Neural cell (in vitro differentiated cells): ENCODE measurements around the gene TRAF6. TPM values are rescaled to one million over a fixed set of nuclear protein-coding genes. Genes with fewer than 3 reads are reported as not detected.
A peak's percentile ranks its signal among the peaks of the same experiment; 100 is the strongest.

Experiments
- H2AFZ ChIP-seq: fragments of 200-600, 300-800 bp; sonication (generic), shearing (Covaris generic); 2 replicates; pipeline ENCODE4 v1.6.0; 2014; ENCODE audit warnings: low read depth, mild to moderate bottlenecking, antibody characterized with exemption, low read length, moderate library complexity
- H3F3A ChIP-seq: fragments of 200-600 bp; shearing (Covaris generic); 2 replicates; pipeline ENCODE4 v1.6.1; 2016; ENCODE audit warnings: mild to moderate bottlenecking, moderate library complexity, mixed read lengths, antibody characterized with exemption, low read length; ENCODE audit not compliant: insufficient read depth, poor library complexity, severe bottlenecking
- H3K27ac ChIP-seq: fragments of 200-600, 300-800 bp; sonication (generic), shearing (Covaris generic); 2 replicates; pipeline ENCODE4 v1.5.1; 2014; ENCODE audit warnings: mild to moderate bottlenecking, low read length, moderate library complexity
- H3K27me3 ChIP-seq: fragments of 300-800, 200-600 bp; sonication (generic), shearing (Covaris generic); 2 replicates; pipeline ENCODE4 v1.6.0; 2014; ENCODE audit warnings: mild to moderate bottlenecking, low read depth, low read length, moderate library complexity; ENCODE audit not compliant: insufficient read depth
- H3K36me3 ChIP-seq: fragments of 300-800, 200-600 bp; sonication (generic), shearing (Covaris generic); 2 replicates; pipeline ENCODE4 v1.5.1; 2014; ENCODE audit warnings: mild to moderate bottlenecking, antibody characterized with exemption, low read length, moderate library complexity; ENCODE audit not compliant: insufficient read depth
- H3K4me2 ChIP-seq: fragments of 300-800, 200-600 bp; sonication (generic), shearing (Covaris generic); 2 replicates; pipeline ENCODE4 v1.6.0; 2014; ENCODE audit warnings: mild to moderate bottlenecking, low read length
- H3K4me3 ChIP-seq: fragments of 300-800, 200-600 bp; sonication (generic), shearing (Covaris generic); 2 replicates; pipeline ENCODE4 v1.5.1; 2014; ENCODE audit warnings: mild to moderate bottlenecking, low read length, moderate library complexity
- H3K79me2 ChIP-seq: fragments of 200-600 bp; shearing (Covaris generic); replicated peaks from 2 replicates; pipeline ENCODE4 v1.6.0; 2014; ENCODE audit warnings: mild to moderate bottlenecking, low read length, moderate library complexity; ENCODE audit not compliant: insufficient read depth
- H3K9ac ChIP-seq: fragments of 300-800, 200-600 bp; sonication (generic), shearing (Covaris generic); 2 replicates; pipeline ENCODE4 v1.6.1; 2016; ENCODE audit warnings: mild to moderate bottlenecking, low read length, mixed read lengths
- H3K9me2 ChIP-seq: fragments of 200-600 bp; shearing (Covaris generic); 2 replicates; pipeline ENCODE4 v1.6.1; 2016; ENCODE audit warnings: mild to moderate bottlenecking, low read length, mixed read lengths; ENCODE audit not compliant: insufficient read depth
- H3K9me3 ChIP-seq: fragments of 200-600, 300-800 bp; sonication (generic), shearing (Covaris generic); 2 replicates; pipeline ENCODE4 v1.6.1; 2016; ENCODE audit warnings: mild to moderate bottlenecking, mixed run types, low read length, moderate library complexity, mixed read lengths
- H4K20me1 ChIP-seq: fragments of 200-600 bp; shearing (Covaris generic); 2 replicates; pipeline ENCODE4 v1.6.1; 2016; ENCODE audit warnings: mild to moderate bottlenecking, mixed run types; ENCODE audit not compliant: insufficient read depth
- EP300 ChIP-seq: fragments of 450-650 bp; conservative IDR thresholded peaks from 2 replicates; pipeline ENCODE4 v1.6.1; 2014; ENCODE audit warnings: antibody characterized with exemption, mild to moderate bottlenecking, moderate library complexity; ENCODE audit not compliant: poor library complexity, severe bottlenecking
- EZH2 ChIP-seq: fragments of 200-600, 300-800 bp; shearing (Covaris generic), sonication (generic); IDR thresholded peaks from 2 replicates; pipeline ENCODE4 v1.6.1; 2014; ENCODE audit warnings: antibody characterized with exemption, low read length, borderline replicate concordance, mild to moderate bottlenecking; ENCODE audit not compliant: insufficient read depth, poor library complexity, severe bottlenecking
- MXI1 ChIP-seq: fragments of 450-650 bp; conservative IDR thresholded peaks from 2 replicates; pipeline ENCODE4 v1.6.1; 2014; ENCODE audit warnings: antibody characterized with exemption, mild to moderate bottlenecking; ENCODE audit not compliant: poor library complexity, severe bottlenecking
- POLR2AphosphoS5 ChIP-seq: IDR thresholded peaks from 2 replicates; pipeline ENCODE4 v1.6.1; 2012
- RAD21 ChIP-seq: fragments of 450-650 bp; conservative IDR thresholded peaks from 2 replicates; pipeline ENCODE4 v1.6.1; 2014; ENCODE audit warnings: antibody characterized with exemption, mild to moderate bottlenecking, moderate library complexity
- SMC3 ChIP-seq: fragments of 450-650 bp; conservative IDR thresholded peaks from 2 replicates; pipeline ENCODE4 v1.6.1; 2014; ENCODE audit warnings: antibody characterized with exemption, mild to moderate bottlenecking, moderate library complexity; ENCODE audit not compliant: poor library complexity
- TAF1 ChIP-seq: IDR thresholded peaks from 2 replicates; pipeline ENCODE4 v1.6.1; 2012; ENCODE audit warnings: low read depth
- polyA plus RNA-seq: library from polyadenylated mRNA; depleted of rRNA; stranded (reverse); fragments of >200 nt; gene quantifications from 2 replicates; pipeline ENCODE4 v1.2.3, GENCODE V29; 2014
- TF ChIP-seq, protein P1 (sequence below): fragments of 450-650 bp; IDR thresholded peaks from 2 replicates; pipeline ENCODE4 v1.5.1; 2014; ENCODE audit warnings: antibody characterized with exemption, mild to moderate bottlenecking, moderate library complexity; ENCODE audit not compliant: poor library complexity, severe bottlenecking
- TF ChIP-seq, protein P2 (sequence below): IDR thresholded peaks from 2 replicates; pipeline ENCODE4 v1.6.1; 2012; ENCODE audit warnings: borderline replicate concordance

Gene TRAF6
- polyA plus RNA-seq, 1 donor from 2014 or later: 7.5 TPM

DNA sequence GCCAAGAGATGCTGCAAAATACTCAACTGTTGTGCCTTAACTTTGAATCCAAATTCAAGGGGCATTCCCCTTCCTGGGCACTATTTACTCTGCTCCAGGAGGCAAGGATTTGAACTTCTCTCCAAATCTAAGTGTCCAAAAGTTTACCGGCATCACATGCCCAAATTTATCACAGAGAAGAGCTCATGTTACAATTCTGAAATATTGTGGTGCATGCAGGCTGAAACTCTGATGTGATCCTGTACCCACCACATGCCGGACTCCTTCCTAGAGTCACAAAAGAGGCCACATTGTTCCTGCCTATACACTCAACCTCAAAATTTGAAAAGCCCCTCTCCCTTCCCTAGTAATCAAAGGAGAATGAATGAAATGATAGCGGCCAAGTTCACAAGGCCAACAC is 1.3 kb downstream of the TRAF6 start:
- TF ChIP-seq TAF1: no peak
- TF ChIP-seq, protein P1, sequence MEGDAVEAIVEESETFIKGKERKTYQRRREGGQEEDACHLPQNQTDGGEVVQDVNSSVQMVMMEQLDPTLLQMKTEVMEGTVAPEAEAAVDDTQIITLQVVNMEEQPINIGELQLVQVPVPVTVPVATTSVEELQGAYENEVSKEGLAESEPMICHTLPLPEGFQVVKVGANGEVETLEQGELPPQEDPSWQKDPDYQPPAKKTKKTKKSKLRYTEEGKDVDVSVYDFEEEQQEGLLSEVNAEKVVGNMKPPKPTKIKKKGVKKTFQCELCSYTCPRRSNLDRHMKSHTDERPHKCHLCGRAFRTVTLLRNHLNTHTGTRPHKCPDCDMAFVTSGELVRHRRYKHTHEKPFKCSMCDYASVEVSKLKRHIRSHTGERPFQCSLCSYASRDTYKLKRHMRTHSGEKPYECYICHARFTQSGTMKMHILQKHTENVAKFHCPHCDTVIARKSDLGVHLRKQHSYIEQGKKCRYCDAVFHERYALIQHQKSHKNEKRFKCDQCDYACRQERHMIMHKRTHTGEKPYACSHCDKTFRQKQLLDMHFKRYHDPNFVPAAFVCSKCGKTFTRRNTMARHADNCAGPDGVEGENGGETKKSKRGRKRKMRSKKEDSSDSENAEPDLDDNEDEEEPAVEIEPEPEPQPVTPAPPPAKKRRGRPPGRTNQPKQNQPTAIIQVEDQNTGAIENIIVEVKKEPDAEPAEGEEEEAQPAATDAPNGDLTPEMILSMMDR: no peak
- TF ChIP-seq EZH2: no peak
- no peak for TF ChIP-seq SMC3
- TF ChIP-seq RAD21: no peak
- no peak for TF ChIP-seq EP300
- TF ChIP-seq POLR2AphosphoS5: no peak
- TF ChIP-seq, protein P2, sequence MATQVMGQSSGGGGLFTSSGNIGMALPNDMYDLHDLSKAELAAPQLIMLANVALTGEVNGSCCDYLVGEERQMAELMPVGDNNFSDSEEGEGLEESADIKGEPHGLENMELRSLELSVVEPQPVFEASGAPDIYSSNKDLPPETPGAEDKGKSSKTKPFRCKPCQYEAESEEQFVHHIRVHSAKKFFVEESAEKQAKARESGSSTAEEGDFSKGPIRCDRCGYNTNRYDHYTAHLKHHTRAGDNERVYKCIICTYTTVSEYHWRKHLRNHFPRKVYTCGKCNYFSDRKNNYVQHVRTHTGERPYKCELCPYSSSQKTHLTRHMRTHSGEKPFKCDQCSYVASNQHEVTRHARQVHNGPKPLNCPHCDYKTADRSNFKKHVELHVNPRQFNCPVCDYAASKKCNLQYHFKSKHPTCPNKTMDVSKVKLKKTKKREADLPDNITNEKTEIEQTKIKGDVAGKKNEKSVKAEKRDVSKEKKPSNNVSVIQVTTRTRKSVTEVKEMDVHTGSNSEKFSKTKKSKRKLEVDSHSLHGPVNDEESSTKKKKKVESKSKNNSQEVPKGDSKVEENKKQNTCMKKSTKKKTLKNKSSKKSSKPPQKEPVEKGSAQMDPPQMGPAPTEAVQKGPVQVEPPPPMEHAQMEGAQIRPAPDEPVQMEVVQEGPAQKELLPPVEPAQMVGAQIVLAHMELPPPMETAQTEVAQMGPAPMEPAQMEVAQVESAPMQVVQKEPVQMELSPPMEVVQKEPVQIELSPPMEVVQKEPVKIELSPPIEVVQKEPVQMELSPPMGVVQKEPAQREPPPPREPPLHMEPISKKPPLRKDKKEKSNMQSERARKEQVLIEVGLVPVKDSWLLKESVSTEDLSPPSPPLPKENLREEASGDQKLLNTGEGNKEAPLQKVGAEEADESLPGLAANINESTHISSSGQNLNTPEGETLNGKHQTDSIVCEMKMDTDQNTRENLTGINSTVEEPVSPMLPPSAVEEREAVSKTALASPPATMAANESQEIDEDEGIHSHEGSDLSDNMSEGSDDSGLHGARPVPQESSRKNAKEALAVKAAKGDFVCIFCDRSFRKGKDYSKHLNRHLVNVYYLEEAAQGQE: no peak
- TF ChIP-seq MXI1: no peak
- Histone ChIP-seq H3K79me2 (peaks cover 13% of the 10 kb centered on the region), H3K36me3 (no peaks in the 10 kb centered on the region), H3K9ac (peak overlapping the region; percentile 88), H3K27ac (no peak overlapping the region), H3K9me3 (no peaks in the 10 kb centered on the region), H4K20me1 (no peaks in the 10 kb centered on the region), H2AFZ (no peak overlapping the region), H3K27me3 (no peaks in the 10 kb centered on the region), H3K4me3 (peak overlapping the region; percentile 99), H3K9me2 (no peaks in the 10 kb centered on the region), H3F3A (no peaks in the 10 kb centered on the region), H3K4me2 (peak overlapping the region; percentile 83)

DNA sequence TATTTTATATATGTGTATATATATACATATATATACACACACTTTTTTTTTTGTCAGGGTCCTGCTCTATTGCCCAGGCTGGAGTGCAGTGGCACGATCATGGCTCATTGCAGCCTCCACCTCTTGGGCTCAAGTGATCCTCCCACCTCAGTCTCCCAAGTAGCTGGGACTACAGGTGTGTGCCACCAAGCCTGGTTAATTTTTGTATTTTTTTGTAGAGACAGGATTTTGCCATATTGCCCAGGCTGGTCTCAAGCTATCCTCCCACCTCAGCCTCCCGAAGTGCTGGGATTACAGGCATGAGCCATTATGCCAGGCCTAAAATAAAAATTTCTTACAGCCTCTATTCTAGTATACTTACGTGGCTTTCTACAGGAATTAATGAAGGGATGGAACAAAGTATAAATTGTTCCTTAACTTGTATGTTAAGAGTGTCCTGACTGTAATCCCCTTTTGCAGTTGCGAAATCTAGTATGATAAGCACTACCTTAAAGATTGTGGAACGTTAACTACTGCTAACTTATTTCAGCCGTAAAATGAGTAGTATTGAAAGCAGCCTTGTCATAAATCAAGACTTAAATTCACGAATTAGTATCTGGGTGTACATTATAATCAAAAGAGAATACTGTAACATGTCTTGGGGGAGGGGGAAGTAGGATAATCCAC is 2.1 kb downstream of the TRAF6 start:
- Histone ChIP-seq H3K27me3 (no peaks in the 10 kb centered on the region), H3K4me3 (peak overlapping the region; percentile 99), H3K9me3 (no peaks in the 10 kb centered on the region), H2AFZ (no peak overlapping the region), H3K36me3 (no peaks in the 10 kb centered on the region), H3F3A (no peaks in the 10 kb centered on the region), H4K20me1 (no peaks in the 10 kb centered on the region), H3K9me2 (no peaks in the 10 kb centered on the region), H3K27ac (no peak overlapping the region), H3K4me2 (no peak overlapping the region), H3K9ac (no peak overlapping the region), H3K79me2 (peaks cover 13% of the 10 kb centered on the region)
- TF ChIP-seq POLR2AphosphoS5 (no peak), SMC3 (no peak), EZH2 (no peak), EP300 (no peak), TAF1 (no peak), RAD21 (no peak), MXI1 (no peak)
- TF ChIP-seq, protein P1: no peak
- TF ChIP-seq, protein P2: no peak
